Amygdala (tissue), 56 donors: ENCODE measurements around the gene ISX.
A peak's percentile ranks its signal among the peaks of the same experiment; 100 is the strongest.
"Not testable (repeated sequence)": the region's sequence is repeated elsewhere in the genome, so short reads cannot be mapped to it uniquely, and the experiment has no call there.

Source experiments
- DNase-seq, 56 donors: peaks; one replicate each; lab custom pipeline; 2025; lab: John Stamatoyannopoulos, UW

Gene ISX

GRCh38 chr22:35065796-35066218, at the start of gene ISX:
TSS of gene ISX (plus strand) at chr22:35066158. CDS start at chr22:35067088, 930 bp downstream.
- no peak for DNase-seq

GRCh38 chr22:35016909-35017308, 49.0 kb upstream of the ISX start:
- no peak for DNase-seq

- no peak for DNase-seq
These were observed 47.0 kb upstream of the ISX start for GRCh38 chr22:35018995-35019394.

- no peak for DNase-seq
These were observed 45.4 kb upstream of the ISX start for GRCh38 chr22:35020517-35020916.

GRCh38 chr22:35021161-35021560, 44.8 kb upstream of the ISX start:
- no peak for DNase-seq

GRCh38 chr22:35022291-35022690, 43.7 kb upstream of the ISX start:
- no peak for DNase-seq

GRCh38 chr22:35023692-35024363, 42.1 kb upstream of the ISX start:
- DNase-seq, result peak in 49 of 56 donors; percentile 3 to 79 (median 32)

GRCh38 chr22:35024364-35024692, 41.6 kb upstream of the ISX start:
- DNase-seq, result no peak

GRCh38 chr22:35030112-35030511, 35.8 kb upstream of the ISX start:
- not testable (repeated sequence) for DNase-seq

- no peak for DNase-seq
These were observed 33.4 kb upstream of the ISX start for GRCh38 chr22:35032571-35032970.

GRCh38 chr22:35033635-35034296, 32.2 kb upstream of the ISX start:
- no peak for DNase-seq

GRCh38 chr22:35034963-35035362, 31.0 kb upstream of the ISX start:
- no peak for DNase-seq

GRCh38 chr22:35037089-35037488, 28.9 kb upstream of the ISX start:
- peak in 4 of 56 donors; percentile 2 to 6 (median 2) for DNase-seq

- no peak for DNase-seq
These were observed 26.3 kb upstream of the ISX start for GRCh38 chr22:35039625-35040024.

- no peak for DNase-seq
These were observed 22.6 kb upstream of the ISX start for GRCh38 chr22:35043252-35043933.

GRCh38 chr22:35043934-35044319, 22.0 kb upstream of the ISX start:
- no peak for DNase-seq

GRCh38 chr22:35044607-35045390, 21.2 kb upstream of the ISX start:
- no peak for DNase-seq

- no peak for DNase-seq
These were observed 20.5 kb upstream of the ISX start for GRCh38 chr22:35045451-35045850.

GRCh38 chr22:35046744-35047462, 19.1 kb upstream of the ISX start:
- no peak for DNase-seq

GRCh38 chr22:35050038-35050437, 15.9 kb upstream of the ISX start:
- DNase-seq, result not testable (repeated sequence)
